HL-60/S4 treated with retinoic acid at 250 ng/mL for 4 days and 3 days (cell line): ENCODE data around the gene PIEZO2.
"Not testable (repeated sequence)": the region's sequence is repeated elsewhere in the genome, so short reads cannot be mapped to it uniquely, and the experiment has no call there.

ENCODE experiments used
- in situ Hi-C: fragments of 300-500 bp; cut with MboI; formaldehyde crosslinking; loops from 2 replicates; pipeline ENCODE4 v1.7.0; 2022; ENCODE audit warnings: low sequenced_read_pairs

PIEZO2 gene

DNA sequence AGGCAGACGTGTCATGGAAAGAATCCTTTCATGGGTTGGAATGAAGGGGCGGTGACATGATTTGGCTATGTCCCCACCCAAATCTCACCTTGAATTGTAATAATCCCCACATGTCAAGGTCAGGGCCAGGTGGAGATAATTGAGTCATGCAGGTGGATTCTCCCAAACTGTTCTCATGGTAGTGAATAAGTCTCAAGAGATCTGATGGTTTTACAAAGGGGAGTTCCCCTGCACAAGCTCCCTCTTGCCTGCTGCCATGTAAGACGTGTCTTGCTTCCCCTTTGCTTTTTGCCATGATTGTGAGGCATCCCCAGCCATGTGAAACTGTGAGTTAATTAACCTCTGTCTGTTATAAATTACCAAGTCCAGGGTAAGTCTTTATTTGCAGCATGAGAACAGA is 215.7 kb downstream of the PIEZO2 start:
- in situ Hi-C loops: not testable (repeated sequence)

DNA sequence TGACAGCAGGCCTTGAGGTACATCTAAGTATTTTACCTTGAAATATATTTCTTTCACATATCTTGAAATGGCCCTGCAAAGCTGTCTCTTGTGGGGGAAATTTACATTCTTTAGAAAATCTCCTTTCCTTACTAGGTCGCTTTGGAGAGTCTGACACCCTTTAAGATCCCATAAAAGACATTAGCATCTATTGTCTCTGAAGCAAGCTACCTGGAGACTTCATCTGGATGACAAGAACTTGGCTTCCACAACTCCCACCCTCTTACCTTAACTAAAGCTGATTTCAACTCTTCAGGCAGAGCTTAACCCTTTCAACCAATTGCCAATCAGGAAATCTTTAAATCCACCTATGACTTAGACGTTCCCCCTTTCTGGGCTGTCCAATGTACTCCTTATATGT is 219.3 kb downstream of the PIEZO2 start:
- in situ Hi-C loops: no loop called here

DNA sequence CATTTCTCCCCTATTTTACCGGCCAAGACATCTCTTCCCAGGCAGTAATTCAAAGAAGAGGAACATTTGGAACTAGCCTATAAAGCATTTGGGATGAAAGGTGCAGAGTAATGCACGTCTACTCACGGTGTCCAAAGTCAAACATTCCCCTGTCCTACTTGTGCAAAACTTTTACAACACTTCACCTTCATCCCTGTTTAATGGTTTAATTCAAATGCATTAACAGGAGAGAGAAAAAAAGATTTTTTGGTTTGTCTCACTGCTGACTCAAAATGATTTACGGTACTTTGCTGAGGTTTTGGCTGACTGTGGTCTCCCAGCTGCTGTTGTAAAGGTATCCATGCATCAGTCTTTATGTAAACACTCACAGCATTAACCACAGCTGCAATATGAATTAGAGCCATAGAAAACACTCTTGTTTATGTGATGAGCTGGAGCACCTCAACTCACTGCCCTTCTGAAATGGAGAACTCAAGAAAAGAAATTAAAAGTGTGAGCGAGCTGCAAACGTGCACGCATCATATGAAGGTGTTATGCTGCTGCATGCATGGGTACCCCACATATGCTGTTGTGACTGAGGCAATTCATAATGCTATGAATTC is 220.5 kb downstream of the PIEZO2 start:
- in situ Hi-C loops: no loop called here

DNA sequence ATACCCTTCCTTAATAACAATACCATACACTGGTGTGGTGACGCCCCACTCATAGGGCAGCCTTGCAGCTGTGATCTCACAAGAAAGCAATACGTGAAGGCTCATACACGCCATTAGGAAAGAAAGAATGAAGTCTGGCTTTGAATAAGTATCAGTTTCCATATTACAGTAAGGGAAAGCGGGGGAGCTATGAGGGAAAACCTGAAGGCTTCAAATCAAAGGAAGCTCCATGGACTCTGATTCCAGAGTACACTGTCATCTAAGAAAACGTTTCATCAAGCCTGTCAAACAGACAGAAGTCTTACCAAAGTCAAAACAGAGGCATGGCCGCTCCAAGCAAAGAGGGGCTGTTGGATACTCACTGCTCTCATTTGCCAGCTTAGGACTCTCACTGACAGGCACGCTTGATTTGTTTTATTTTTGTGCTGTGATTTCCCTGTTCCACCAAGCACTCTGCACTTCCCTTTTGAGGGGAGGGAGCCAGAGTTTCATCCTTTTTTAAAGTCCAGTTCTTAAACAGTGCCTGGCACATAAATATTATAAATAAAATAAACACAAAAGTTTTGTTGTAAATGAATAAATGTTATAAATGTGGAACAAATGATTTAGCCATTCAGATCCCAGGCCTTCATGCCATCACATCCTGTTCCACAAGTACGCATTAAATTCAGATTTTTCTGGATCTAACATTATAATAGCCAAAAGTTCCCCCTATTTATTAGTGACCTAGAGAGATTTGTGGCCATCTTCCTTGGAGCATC is 221.2 kb downstream of the PIEZO2 start:
- in situ Hi-C loops: no loop called here

DNA sequence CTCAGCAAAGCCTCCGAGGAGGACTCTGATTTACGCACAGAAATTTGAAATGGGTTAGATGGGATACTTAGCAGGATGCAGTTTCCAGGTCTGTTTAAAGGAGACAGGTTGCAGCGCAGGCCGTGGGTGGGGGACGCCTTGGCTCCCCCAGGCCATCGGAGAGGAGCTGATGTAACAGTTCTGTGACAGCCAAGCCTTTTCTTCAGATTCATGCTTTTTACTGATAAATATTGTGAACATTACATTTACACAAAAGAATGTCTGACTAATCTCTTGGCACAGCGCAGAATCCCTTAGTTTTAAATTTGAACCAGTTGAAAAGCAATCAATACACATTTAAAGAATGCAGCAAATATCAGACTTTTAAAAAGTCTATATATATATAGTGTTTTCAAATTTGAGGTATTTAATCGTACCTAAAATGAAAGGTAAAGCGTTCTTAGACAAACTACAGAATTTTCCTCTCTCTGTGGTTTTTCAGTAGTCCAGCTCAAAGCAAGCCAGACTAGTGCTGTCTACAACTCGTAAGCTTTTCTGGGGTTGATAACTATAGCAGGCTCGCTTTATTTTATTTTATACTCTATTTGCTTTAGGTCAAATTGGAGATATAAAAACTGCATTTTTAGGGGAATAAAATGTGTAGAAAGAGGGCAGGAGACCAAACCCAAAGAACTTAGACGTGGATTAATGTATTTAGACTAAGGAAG is 221.9 kb downstream of the PIEZO2 start:
- in situ Hi-C loops: no loop called here

DNA sequence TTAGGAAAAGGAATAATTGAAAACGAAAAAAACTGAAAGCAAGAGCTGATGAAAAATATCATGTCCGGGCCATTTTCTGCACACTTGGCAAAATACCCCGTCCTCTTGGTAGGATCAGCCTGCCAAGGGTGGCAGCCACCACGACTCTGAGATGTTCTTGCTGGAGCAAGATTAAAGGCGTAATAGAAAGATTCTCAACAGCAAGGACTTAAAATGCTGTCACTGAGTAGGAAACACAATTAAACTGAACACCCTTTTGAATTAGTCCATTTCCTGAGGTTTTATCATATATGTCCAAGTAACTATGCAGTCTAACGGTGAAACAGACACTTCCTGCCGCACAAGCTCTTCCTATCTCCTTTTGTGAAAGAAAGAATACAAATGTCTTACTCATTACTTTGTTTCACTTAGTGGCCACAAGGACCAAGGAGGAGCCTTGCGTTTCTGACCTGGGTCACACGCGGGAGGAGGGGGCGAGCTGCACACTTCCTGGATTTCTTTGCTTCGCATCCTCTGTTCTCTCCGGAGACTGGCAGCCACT is 222.7 kb downstream of the PIEZO2 start:
- in situ Hi-C loops: no loop called here

DNA sequence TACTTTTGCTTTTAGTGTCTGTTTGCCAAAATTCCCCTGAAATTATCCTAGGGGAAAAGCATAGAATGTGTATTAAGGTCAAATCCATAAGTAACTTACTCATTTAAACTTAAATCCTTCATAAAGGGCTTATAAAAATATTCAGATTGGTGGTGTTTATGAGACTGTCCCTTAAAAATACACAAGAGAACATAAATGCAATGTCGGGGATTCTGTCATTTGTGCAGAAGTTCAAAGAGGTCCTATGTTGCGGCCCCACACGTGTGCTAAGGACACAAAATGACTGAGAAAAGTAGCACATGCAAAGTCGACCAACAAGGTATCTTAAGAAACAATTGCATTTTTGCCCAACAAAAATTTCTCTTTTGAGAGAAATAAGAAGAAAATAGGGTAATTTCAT is 225.1 kb downstream of the PIEZO2 start:
- in situ Hi-C loops: no loop called here

DNA sequence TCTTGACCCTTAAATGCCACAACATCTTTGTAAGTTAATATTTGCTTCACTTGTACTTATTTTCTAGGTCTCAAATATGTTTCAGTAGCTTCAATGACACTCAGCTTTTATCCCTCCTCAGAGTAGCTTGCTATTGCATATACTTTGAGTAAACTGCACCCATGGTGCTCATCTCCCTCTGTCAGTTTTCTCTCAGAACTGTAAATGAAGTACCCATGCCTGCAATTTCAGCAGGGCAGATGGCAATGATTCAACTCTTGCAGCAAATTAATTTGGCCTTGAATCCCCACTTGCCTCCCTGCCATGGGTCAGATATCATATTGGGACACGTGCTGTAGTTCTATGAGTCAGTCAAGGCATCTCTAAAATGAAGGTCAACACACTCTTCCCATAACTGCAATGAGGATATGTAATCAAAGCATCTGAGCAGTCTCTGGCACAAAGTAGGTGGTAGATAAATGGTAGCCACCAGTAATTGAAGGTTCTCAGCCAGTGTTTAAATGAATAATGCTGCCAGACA is 225.8 kb downstream of the PIEZO2 start:
- in situ Hi-C loops: no loop called here

DNA sequence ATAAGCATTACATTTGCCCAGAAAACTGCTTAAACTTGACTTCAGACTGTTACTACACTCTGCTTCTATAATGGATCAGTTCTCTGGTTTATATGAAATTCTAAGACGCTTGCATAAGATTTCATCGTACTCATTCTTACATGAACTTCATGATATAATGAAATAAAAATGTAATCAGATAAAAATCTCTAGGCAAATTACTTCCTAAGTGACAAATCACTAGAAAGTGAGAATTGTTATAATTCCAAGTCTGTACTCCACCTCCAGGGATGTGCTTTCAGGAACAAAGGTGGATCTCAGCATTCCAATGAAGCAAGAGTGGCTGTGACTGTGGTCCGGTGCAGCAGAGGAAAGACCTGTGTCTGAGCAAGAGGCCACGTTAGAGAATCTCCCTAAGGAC is 226.2 kb downstream of the PIEZO2 start:
- in situ Hi-C loops: no loop called here

DNA sequence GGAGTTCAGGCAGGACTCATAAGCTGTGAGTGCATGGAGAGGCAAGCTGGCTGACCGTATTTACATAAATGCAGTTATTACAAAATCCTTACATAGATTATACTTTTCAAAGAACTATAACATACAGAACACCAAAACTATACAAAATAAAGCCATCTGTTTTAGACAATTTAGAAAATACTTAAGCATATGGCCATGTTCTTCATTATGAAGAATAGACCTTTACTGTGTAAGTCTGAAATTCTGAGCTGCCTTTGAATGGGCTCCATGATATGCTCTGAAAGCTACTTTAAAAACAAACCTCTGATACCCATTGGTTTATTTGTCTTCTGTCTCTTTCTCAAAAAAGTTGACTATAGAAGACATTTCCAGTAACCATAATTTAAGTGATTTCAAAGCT is 226.7 kb downstream of the PIEZO2 start:
- in situ Hi-C loops: not testable (repeated sequence)

DNA sequence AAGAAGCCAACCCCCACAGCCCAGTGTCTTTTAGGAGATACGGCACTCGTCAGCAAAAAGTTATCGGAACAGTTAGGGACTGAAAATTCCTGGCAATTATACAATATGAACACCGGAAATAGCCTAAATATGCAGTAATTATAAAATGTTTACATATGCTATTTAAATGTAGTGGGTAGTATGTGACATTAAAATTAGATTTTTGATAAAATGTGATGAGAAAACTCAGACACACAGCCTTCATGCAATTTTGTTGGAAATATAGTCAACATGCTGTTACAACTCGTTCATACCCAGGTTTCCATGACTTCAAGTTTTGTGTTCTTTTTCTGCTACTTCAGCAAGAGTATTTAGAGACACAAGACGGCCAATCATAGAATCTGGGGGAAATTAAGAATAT is 229.1 kb downstream of the PIEZO2 start:
- in situ Hi-C loops: not testable (repeated sequence)

DNA sequence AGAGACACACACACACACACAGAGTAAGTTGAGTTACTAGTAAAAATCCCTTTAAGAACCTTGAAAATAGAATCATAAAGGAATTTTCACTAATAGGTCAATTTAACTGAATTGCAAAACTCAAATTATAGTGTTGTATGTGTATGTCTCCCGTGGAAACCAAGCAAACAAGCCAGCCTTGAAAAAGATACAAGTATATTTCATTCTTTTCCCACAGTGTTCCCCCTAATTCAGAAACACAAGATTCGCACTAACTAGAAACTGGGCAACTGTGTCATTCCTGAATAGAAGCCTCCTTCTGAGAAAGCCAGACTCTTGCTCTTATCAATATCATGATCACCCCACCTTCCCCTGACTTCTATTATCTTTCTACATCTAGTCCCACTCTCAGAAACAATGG is 229.5 kb downstream of the PIEZO2 start:
- in situ Hi-C loops: no loop called here

DNA sequence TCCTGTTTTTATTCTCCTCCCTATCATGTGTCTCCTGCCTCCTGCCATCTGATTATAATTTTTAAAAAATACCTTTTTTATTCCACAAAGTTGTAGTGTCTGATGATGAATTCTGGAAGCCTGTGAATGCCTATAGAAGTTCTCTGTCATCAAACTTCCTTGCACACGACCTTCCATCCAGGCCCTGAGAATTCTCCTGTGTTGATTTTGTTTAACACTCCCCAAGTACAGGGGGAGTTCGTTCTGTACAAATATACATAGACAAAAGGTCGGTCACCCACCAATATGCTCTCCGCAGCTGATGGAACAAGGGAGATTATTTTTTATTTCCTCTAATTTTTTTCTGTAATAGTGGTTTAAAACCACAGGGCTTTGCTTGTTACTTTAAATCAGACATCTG is 232.5 kb downstream of the PIEZO2 start:
- in situ Hi-C loops: no loop called here

DNA sequence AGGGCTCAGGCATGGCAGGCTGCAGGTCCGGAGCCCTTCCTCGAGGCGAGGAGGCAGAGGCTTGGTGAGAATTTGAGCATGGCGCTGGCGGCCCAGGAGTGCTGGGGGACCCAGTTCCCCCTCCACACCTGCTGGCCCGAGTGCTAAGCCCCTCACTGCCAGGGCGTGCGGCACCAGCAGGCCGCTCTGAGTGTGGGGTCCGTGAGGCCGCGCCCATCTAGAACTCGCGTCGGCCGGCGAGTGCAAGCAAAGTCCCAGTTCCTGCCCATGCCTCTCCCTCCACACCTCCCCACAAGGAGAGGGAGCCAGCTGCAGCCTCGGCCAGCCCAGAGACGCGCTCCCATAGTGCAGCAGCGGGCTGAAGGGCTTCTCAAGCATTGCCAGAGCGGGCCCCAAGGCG is 233.0 kb downstream of the PIEZO2 start:
- in situ Hi-C loops: no loop called here

DNA sequence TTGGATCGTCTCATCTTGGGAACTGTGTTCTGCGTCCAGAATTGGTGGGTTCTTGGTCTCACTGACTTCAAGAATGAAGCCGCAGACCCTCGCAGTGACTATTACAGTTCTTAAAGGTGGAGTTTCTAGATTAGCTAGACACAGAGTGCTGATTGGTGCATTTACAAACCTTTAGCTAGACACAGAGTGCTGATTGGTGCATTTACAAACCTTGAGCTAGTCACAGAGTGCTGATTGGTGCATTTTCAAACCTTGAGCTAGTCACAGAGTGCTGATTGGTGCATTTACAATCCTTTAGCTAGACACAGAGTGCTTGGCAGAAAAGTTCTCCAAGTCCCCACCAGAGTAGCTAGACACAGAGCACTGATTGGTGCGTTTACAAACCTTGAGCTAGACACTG is 233.6 kb downstream of the PIEZO2 start:
- in situ Hi-C loops: not testable (repeated sequence)

DNA sequence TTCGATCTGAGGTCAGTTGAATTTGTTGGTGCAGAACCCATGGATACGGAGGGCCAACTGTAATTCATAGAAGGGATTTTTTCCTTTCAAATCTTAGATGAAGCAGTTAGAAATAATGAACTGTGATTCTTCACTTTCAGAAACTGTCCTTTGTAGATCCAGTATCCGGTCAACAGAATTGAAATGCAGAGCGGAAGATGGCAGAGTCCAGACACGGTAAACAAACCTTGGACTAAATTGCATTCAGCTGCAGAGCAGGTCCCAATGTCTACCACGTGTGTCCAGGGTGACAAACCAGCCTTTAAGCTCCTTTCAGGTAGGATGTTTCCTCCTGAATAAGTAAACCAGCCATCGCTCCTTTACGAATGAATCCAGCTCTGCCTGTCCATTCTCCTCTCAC is 234.8 kb downstream of the PIEZO2 start:
- in situ Hi-C loops: not testable (repeated sequence)

DNA sequence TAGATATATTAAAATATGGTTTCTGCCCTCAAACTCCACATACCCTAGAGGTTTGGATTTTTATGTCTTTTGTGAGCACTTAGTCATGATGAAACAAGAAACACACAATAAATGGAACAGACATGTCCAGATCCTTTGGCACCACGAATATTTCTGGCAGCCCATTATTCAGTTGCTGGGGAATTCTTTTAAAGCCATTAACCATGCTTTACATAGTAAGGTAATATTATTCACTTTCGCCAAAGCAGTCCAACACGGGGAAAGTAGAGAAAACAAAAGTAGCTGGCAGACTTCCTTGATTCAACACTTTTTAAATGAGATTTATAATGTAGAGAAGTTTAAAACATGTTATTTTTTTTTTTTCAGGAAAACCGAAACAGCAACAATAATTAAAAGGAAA is 235.4 kb downstream of the PIEZO2 start:
- in situ Hi-C loops: no loop called here

DNA sequence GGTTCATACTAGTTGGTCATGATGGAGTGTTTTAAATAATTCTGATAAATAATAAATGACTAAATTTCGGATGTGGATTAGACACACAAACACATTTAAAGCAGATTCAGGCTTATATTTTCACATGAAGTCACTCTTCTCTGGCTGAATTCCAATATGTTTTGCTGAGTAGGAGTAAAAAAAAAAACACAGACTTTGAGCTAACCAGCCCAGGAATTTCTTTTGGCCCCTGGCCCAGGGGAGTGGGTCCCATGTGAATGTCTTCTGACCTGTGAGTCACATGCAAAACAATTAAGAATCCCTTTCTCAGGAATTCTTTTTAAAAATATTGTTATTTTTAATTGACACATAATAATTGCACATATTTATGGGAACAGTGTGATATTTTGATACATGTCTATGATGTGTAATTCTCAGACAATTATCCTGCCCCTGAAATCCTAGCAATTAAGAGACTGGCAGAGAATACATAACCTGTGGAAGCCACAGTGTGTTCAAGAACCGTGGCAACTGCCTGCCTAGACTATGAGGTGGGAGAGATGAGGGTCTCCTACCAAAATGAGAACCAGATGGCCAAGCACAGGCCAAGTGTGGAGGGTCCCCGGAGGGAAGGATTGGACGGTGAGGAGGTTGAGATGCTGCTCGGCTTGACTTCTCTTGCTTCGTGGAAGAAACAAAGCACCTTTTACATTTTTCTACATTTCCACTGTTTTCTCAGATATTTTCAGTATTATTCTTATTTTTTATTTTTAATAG is 236.4 kb downstream of the PIEZO2 start:
- in situ Hi-C loops: no loop called here

DNA sequence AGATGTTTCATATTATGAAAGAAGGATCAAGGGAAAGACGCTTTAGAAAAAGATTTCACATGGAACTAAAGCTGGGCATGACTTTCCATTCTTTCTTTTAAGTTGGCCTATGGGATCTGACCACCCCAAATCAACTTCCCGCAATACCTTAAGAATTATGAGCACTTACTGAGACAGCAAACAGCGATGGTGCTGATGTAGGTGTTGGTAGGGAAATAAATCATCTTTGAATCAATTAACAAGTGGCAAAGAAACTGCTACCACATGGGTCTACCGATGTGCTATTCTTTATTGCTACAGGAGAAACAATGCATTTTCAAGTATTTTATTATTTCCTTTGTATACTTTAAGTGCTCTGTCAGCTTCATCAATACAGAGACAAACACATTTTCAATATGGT is 239.6 kb downstream of the PIEZO2 start:
- in situ Hi-C loops: no loop called here

DNA sequence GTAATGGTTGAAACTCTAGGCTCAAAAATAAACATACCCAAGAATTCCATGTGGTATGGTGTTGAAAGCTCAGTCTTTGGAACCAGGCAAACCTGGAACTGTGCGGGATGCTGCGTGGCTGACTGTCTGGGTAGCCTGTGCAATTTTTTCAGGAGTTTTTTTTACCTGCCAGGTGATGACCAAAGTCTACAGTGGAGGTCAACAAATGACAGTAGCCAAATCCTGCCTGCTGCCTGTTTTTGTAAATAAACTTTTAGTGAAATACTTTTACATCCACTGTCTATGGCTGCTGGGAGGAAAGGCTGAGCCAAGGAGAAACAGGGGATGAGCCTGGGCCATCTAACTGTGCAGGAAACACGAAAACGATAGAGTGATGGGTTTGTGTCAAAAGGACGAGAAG is 240.6 kb downstream of the PIEZO2 start:
- in situ Hi-C loops: no loop called here

DNA sequence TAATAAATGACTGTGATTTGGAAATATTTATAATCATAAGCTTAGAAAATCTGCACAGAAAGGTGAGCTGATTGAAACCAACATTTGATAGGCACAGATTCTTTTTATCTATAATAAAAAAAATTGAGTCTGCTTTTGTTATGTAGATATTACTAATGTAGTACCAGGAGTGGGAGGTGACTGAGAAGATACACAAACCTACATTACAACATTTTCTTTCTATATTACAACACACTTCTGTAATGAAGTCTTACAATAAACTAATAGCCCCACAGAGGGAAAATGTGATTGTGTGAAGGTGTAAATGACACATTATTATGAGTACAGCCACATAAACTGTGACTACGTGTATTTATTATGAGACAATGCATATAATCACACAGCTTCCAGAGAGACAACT is 241.6 kb downstream of the PIEZO2 start:
- in situ Hi-C loops: no loop called here
